A204.1 (cell line): ENCODE results near the gene RHOG.
"Not testable (repeated sequence)": the region's sequence is repeated elsewhere in the genome, so short reads cannot be mapped to it uniquely, and the experiment has no call there.

Experiments
- FAIRE-seq: peaks from 2 replicates; lab custom pipeline; 2012; peaks lifted over from hg19 to GRCh38; lab: Jason Lieb, UNC

RHOG gene

DNA sequence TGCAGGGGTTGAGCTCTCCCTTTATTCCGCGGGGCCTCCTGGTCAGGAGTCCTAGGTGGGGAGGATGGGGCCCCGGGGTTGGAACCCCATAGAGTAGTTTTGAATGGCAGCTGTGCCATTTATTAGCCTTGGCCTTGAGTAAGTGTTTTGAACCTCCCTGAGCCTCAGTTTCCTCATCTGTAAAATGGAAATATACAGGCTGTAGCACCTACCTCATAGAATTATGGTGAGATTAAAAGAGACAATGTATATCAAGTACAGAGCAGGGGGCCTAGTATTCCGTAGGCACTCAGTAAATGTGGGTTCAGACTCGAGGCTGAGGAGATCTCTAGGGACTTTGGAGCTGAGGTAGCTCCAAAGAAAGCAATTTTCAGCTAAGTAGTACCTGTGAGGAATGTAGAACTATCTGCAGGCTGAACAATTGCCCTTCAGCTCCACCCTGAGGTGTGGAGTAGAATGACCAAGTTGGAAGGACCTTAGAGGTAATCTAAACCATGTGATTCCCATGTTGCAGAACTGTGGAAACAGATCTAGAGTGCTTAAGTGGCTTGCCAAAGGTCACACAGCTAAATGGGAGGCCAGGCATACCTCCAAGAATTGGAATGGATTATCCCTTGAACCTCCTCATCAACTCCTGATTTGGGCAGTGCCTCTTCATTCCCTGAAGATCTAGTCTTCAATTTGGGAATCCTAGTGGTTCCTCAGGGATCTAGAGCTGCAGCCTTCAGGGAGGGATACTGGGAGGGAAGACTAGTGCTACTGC is 31.7 kb downstream of the RHOG start:
- no peak for FAIRE-seq

DNA sequence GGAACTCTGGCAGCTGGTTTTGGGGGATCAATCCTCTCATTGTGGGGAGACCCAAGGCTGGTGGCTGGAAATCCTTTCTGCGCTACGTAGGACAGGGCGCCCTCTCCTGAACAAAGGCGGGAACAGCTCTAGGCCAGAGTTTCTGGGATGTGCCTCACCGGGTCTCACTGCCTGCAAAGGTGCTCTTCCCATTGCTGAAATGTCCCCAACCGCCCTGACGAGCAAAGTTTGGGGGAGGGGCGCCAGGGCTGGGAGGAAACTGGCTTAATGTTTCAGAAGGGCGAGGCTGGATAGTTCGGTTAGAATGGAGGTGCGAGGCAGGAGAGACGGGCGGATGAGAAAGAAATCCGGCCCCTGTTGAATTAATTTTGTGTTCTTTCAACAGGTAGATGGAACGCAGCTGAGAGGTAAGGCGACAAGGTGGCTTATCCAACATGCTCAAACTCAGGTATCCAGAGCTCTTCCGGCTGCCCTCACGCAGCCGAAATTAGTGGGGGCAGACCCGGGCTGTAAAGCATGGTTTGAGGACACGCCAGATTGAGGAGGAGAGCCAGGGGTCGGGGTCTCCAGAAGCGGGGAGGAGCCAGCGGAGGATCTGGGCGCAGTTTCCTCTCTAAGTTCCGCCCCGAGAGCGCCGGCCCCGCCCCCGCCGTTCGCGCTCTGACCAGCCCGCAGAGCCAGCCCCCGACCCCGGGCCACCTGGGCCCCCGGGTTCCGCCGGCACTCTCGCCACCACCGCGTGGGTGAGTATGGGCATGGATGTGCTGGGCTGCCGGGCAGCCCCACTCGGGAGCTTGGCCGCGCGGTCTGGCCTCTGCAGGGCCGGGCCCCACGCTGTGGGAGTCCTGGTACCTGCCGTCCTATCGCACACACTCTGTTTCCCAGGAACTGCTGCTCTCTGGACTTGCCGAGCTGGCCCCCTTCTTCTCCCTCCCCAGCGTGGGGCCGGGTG is 32.6 kb downstream of the RHOG start, which contains the start of gene PGAP2:
TSS of gene PGAP2 (plus strand) at position 652 of the 952 bp plus-strand sequence. CDS start 2,700 bp downstream, outside the sequence.
- FAIRE-seq = no peak

GRCh38 chr11:3803726-3804495 is 36.8 kb downstream of the RHOG start:
- no peak for FAIRE-seq

DNA sequence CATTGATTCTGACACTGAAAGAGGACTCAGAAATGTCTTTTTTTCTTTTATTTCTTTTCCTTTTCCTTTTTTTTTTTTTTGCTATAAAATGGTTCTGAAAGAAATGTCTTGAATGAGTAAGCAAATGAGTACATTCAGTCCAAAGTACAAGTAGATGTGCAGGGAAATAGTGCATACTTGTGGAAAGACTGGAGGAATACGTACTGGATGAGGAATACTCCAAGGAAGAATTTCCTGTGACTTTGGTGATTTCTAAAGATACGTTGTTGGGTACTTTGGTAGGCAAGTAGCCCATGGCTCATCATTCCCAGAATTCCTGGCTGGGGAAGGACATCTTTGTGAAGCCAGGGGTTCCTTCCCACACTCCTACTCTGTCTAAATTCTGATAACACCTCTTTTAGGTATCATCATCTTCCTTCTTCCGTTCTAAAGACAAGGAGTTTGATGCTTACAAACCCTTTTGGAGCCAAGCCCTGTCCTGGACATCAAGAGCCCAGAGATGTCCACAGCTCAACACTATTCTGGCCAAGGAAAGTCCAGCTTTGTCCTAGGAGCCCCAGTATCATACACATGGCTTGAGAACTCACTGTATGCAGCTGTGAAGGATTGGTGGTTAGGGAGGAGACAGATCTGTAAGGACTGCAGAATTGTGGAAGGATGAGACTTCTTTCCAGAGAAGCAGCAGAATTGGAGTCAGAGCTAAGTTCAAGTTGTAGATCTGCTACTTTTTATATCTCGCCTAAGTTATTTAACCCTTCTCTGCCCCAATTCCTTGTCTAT is 38.6 kb downstream of the RHOG start:
- FAIRE-seq = no peak

- FAIRE-seq = no peak
Measured at GRCh38 chr11:3799873-3800272, 40.9 kb downstream of the RHOG start.

- no peak for FAIRE-seq
Measured at GRCh38 chr11:3799143-3799542, 41.6 kb downstream of the RHOG start.

DNA sequence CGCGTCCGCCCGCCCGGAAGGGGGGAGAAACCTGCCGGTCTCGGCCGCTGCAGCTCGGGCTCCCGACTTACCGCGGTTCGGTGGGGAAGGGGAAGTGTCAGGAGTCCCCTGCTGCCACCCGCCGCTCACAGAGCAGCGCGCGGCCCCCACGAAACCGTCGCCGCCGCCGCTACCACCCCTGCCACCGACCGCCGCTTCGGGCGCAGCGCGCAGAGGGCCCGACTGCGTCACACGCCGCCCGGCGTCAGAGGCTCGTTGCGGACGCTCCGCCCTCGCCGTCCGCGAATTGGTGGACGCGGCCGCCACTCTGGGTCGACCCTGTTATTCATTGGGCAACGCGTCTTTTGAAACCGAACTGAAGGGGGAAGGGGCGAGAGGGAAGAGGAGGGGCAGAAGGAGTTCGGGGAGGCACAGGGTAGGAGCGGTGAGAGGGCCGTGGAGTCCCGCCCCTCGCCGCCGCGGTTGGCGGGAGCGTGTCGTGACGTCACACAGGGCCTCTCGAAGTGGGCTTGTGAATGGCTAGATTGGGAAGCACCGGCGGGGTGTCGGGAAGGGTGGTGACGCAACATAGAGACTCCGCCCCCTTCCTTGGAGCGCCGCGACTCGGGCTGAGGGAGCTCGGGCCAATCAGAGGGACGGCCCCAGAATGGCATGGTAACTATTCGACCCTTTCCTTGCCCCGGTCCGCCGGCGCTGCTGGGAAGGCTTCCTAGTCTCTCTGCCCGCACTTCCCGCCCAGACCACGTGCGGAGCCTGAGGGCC is 43.2 kb downstream of the RHOG start, which contains the start of gene NUP98:
TSS of gene NUP98 (minus strand) at position 226 of the 762 bp plus-strand sequence. CDS start 15,437 bp downstream, outside the sequence.
- FAIRE-seq = peak; percentile 98

- FAIRE-seq = no peak
Measured at GRCh38 chr11:3796801-3797328, 43.9 kb downstream of the RHOG start.

DNA sequence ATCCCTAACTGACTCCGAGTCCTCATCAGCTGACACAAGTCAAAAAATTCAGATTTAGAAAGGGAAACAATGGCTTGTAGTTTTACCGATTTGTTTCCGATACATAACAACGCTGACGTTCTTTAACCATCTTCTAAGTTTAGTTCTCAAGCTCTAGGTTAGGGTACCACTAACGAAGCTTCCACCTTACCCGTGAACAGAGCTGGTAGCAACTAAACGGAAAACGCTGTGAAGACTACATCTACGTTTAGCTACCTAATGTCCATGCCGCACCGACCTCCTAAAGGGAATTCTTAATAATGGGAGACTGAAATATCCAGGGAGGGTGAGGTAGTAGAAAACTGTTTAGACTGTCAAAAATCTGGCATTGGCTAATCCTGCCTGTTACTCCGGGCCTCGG is 44.4 kb downstream of the RHOG start:
- FAIRE-seq = no peak

- FAIRE-seq = no peak
Measured at GRCh38 chr11:3796002-3796311, 44.8 kb downstream of the RHOG start.

GRCh38 chr11:3795131-3796001 is 45.4 kb downstream of the RHOG start:
- no peak for FAIRE-seq

DNA sequence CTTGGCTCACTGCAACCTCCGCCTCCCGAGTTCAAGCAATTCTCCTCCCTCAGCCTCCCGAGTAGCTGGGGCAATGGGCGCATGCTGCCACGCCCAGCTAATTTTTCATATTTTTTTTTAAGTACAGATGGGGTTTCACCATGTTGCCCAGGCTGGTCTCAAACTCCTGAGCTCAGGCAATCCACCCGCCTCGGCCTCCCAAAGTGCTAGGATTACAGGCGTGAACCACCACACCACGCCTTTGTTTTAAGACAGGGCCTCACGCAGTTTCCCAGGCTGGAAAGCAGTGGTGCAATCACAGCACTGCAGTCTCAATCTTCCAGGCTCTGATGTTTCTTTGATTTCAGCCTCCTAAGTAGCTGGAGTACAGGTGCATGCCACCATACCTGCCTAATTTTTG is 46.4 kb downstream of the RHOG start:
- not testable (repeated sequence) for FAIRE-seq

GRCh38 chr11:3786781-3787428 is 53.9 kb downstream of the RHOG start:
- FAIRE-seq = no peak

GRCh38 chr11:3783611-3784010 is 57.1 kb downstream of the RHOG start:
- FAIRE-seq = no peak

- no peak for FAIRE-seq
Measured at GRCh38 chr11:3782963-3783362, 57.8 kb downstream of the RHOG start.

DNA sequence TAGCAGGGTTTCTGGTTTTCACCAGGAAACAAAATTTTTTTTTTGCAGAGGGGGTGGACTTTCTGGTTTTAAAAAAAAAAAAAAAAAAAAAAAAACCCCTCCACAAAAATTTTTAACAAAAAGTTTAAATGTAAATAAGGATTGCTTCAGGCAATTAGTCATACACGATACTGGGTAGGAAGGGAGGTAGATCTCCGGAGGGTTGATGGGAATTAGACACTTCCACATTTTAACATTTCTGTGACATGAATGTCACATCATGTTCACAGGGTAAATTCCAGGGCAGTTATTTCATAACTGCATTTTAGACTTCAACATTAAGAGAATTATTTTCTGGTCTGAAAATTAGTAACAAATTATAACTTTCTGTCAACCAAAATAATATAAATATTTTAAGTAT is 59.3 kb downstream of the RHOG start:
- FAIRE-seq = no peak
